Pulmonary artery endothelial cell (primary cell): ENCODE data around the gene MTHFD1L. TPM values are rescaled to one million over a fixed set of nuclear protein-coding genes. Genes with fewer than 3 reads are reported as not detected.

Source experiments
- DNase-seq: peaks from one replicate; pipeline ENCODE4 v3.0.0-alpha.2; 2011; ENCODE audit warnings: low read depth, low spot score
- total RNA-seq: library from RNA; depleted of rRNA; stranded (reverse); fragments of >200 nt; gene quantifications from 2 replicates; pipeline ENCODE4 v1.2.3, GENCODE V29; 2014

Gene MTHFD1L
- total RNA-seq, 1 donor from 2014 or later, result 69.3 TPM

- no peak for DNase-seq
Measured at GRCh38 chr6:151014404-151015100, 149.1 kb downstream of the MTHFD1L start.

GRCh38 chr6:151015101-151015700 lies 149.7 kb downstream of the MTHFD1L start:
- no peak for DNase-seq

- DNase-seq, result no peak
Measured at GRCh38 chr6:151016107-151016506, 150.6 kb downstream of the MTHFD1L start.

- DNase-seq, result no peak
Measured at GRCh38 chr6:151018046-151018445, 152.5 kb downstream of the MTHFD1L start.

DNA sequence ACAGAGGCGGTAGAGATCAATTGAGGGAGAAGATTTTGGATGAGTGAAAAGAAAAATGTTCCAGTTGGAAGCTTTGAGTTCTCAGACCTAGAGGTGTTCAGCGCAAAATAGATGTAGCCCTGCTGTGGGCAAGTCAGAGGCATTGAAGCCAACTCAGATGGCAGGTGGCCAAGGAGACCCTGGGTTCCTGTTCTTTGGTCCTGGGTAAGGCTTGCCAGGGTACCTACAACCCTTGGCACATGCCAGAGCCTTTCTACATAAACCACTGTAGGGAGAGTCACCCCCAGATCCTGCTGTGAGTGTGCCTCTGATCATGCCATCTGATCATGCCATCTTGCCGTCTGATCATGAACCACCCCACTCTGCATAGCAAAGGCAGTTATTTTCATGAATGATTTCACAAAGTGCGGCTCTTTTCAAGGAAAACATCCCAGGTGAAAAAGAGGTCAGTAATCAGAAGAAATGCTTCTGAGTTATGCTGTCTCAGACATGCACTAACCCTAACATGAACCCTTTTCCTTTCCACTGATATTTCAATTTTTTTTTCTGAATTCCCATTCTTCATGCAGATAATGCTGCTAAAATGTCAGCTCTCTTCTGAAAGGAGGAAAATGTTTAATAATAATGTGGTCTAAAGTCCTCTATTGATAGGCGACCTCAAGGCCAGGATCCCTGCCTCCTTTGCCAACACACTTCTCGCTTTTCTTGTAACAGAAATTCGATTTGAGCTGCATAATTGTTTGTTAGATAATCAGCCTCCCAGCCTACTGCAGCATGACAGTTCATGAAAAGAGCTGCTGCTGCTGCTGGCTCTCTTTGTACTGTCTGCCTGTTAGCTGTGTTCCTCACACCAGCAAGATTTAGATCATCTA lies 153.6 kb downstream of the MTHFD1L start:
- no peak for DNase-seq

DNA sequence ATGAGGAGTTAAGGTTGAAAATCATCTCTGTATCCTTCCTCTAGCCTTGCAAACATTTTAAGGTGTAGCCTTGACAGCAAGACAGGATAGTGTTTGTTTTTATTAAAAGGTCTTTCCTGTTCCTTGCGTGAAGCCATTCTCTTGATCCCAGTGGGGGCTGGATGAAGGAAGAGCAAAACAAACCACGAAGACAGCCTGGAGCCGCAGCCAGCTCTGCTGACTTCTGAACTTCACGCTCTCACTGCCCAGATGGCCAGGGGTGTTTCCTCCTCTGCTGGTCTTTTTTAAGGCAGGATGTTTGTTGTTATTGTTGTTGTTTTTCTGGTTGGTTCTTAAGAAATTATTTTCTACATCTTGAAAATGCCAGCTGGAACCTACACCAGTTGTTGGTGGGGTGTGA lies 156.4 kb downstream of the MTHFD1L start:
- DNase-seq, result no peak

DNA sequence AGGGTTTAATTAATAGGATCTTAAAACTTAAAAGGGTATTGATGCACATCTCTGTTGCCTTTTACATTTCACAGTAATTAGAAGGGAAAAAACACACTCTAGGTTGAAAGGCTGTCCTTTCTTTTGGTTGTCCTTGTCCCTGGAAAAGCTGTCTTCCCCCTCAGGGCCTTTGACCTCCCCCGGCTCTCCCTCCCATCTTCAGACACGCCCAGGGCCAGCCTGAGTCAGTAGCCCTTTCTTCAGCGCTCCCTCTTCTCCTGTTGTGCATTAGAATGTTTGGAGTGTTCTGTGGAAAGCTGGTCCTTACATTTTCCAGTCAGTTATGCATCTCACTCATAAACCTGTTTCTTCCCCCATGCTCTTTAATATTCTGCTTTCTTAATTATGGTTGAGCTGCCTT lies 157.0 kb downstream of the MTHFD1L start:
- no peak for DNase-seq

DNA sequence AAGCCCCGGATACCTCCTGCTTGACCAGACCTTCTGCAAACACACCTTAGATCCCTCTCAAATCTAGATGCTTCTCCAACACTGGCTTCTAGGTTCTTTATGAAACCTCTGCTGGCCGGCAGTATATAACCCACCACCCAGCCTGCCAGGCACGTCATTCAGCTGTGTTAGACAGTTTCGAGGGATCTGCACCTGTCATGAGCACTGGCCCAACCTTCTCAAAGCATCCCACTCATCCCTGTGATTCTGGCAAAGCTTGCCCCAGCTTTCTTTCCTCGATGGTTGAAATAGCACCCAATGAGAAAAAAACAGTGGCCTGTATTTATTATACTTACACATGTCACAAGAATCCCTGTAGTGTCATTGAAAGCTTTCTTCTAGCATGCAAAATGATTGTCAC lies 157.8 kb downstream of the MTHFD1L start:
- no peak for DNase-seq

GRCh38 chr6:151024597-151024996 lies 159.1 kb downstream of the MTHFD1L start:
- no peak for DNase-seq

DNA sequence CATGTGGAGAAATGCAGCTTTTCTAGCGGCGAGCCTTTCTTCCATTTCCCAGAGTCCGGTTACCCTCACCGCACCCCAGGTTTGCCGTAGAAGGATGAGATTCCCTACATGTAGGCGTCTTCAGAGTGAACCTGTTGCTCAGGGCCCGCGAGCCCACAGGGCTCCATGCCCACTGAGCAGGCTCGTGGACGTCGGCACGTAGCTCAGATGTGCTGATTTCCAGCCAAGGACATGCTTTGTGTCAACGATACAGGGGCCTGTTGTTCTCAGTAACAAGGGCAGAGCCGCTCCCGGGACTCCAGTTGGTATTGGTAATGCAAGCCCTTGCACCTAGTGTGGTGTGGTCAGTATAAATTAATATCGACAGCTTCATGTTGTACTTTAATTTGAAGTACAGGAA lies 159.6 kb downstream of the MTHFD1L start:
- DNase-seq, result no peak

DNA sequence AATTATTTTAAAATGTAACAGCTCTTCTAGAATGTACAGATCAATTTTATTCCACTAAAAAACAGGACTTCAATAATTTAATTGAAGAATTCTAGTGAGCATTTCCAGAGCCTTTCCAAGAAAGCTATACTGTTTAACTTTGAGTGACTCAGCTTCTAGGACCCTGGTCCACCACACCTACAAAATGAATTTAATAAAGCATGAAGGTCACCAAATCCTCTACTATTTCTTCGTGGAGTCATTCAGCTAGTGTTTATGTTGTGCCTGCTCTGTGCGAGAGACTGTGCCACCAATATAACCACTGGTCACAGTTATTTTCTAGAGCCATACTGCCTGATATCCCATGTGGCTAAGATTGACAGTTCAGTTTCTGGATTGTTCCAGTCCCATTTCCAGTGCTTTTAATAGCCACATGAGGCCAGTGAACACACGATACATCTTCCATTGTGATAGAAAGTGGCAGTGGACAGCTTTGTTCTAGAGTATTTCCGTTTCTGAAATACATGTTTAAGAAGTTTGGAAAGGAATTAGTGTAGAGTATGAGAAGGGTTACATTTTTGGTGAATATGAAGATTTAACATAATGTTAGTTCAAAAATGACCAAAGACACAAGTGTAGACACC lies 160.7 kb downstream of the MTHFD1L start:
- no peak for DNase-seq

- DNase-seq, result no peak
Measured at GRCh38 chr6:151027295-151027747, 161.8 kb downstream of the MTHFD1L start.

DNA sequence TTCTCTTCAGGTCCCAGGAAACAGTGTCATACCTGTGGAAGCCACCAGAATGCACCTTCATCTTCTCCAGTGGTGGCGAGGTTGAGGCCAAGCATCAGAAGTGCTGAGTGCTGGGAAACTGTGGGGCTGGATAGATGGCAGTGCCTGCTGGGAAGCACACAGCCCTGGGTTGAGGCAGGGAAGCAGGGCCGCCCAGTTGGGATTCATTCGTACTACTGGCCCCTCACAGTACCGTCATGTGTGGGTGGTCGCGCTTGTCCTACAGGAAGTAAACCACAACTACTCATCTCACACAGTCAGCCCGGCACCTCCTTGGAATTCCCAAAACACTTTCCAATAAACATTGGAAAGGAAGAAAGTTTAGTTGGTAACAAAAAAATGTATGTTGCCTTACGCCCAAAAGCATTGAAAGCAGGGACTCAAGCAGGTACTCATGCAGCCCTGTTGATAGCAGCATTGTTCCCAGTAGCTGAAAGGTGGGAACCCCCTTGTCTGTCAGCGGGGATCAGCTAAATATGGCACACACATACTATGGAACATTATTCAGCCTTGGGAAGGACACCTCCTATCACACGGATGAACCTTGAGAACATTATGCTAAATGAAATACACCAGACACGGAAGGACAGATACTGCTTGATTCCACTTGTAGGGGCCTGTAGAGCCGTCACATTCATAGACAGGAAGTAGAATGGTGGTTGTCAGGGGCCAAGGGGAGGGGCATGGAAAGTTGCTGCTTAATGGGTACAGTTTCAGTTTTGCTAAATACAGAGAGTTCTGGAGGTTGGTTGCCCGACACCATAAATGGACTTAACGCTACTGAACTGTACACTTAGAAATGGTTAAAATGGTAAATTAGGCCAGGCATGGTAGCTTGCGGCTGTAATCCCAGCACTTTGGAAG lies 162.7 kb downstream of the MTHFD1L start:
- DNase-seq, result no peak

- no peak for DNase-seq
Measured at GRCh38 chr6:151029970-151030369, 164.5 kb downstream of the MTHFD1L start.

GRCh38 chr6:151032034-151032433 lies 166.5 kb downstream of the MTHFD1L start:
- DNase-seq, result no peak

- DNase-seq, result no peak
Measured at GRCh38 chr6:151034825-151035781, 169.6 kb downstream of the MTHFD1L start.

DNA sequence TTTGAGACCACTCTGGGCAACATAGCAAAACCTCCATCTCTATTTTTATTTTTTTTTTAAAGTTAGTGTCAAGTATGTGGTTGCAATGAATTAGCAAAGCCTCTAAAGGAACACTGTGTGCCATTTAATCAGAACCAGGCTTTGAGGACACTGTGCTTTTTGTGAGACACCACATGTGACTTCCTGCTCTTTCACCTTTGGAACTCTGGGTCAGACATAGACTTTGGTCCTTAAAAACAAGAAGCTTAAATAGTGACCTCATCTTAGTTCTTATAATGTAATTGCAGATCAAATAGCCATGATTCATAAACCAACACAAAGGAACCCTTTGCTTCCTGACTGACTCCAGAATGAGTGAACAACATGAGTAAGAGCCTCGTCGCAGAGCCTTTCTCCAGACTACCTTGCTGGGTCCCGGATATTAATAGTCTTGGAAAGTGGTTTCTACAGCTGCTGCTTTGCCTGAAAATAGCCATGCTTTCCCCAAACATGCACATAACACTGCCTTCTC lies 170.8 kb downstream of the MTHFD1L start:
- peak; percentile 93 for DNase-seq

DNA sequence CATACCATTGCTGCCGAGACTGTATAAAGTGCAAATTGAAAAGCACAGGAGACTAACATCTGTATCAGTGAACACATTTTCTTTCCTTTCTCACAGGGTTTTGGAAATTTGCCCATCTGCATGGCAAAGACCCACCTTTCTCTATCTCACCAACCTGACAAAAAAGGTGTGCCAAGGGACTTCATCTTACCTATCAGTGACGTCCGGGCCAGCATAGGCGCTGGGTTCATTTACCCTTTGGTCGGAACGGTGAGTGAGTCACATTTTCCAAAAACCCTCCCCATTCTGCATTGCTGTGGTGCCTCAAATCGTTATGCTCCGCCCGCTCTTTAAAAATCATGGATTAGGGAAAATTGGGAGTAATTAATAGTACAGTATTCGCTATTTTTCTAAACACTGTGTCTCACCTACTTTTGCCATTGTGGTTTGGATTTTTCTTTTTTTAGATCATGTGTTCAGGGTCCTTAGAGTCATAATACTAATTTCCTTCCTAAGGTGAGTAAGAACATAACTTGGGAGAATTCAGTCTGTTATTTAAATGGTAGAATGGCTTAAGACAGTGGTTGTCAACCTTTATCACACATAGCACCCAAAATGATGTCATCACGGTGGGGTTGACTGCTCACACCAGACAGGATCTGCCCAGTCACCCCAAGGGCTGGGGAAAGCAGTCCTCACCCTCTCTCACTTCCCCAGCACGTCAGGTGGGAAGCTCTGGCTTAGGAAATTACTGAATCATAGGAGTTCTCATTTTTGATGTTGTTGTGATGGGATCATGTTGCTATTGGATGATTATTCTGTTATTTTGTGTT lies 171.6 kb downstream of the MTHFD1L start:
- no peak for DNase-seq

DNA sequence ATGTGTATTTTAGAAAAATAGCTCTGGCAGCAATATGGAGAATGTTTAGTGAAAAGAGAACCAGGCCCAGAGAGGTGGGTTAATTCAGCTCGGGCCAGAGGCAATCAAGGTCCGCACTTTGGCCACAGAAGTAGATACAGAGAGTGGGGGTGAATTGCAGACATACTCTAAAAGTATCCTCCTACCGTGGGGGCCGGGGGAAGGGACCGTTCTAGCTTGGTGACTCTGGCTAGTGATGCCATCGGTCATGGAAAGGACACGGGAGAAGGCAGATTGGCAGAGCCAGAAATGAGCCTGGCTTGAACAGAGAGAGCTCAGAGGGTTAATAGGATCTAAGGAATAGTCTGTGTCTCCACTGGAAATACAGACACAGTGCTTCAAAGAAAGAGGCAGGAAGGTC lies 173.1 kb downstream of the MTHFD1L start:
- DNase-seq, result no peak
